Measurements from ENCODE around the gene MSH3.

The MSH3 gene

GRCh38 chr5:80852331-80853245, 198.1 kb downstream of the MSH3 start:
- FAIRE-seq: peak; percentile 64
- no peak for DNase-seq (ENCODE audit: insufficient read length)
- TF ChIP-seq POLR2AphosphoS5 (IDR thresholded peaks at IDR 0.05; ENCODE audit: low read depth, low read length) (no peak), TAF1 (IDR thresholded peaks at IDR 0.05; ENCODE audit: borderline replicate concordance, low read depth, low read length) (no peak), POLR2A (IDR thresholded peaks at IDR 0.05; ENCODE audit: low read depth, low read length) (no peak)

GRCh38 chr5:80853413-80853812, 199.0 kb downstream of the MSH3 start:
- FAIRE-seq (no peak), DNase-seq (ENCODE audit: insufficient read length) (no peak)
- no peak for TF ChIP-seq POLR2A (IDR thresholded peaks at IDR 0.05; ENCODE audit: low read depth, low read length)
- no peak for TF ChIP-seq TAF1 (IDR thresholded peaks at IDR 0.05; ENCODE audit: borderline replicate concordance, low read depth, low read length)
- TF ChIP-seq POLR2AphosphoS5 (IDR thresholded peaks at IDR 0.05; ENCODE audit: low read depth, low read length): no peak

- DNase-seq (ENCODE audit: insufficient read length) (no peak), FAIRE-seq (no peak)
- TF ChIP-seq TAF1 (IDR thresholded peaks at IDR 0.05; ENCODE audit: borderline replicate concordance, low read depth, low read length) (no peak), POLR2AphosphoS5 (IDR thresholded peaks at IDR 0.05; ENCODE audit: low read depth, low read length) (no peak), POLR2A (IDR thresholded peaks at IDR 0.05; ENCODE audit: low read depth, low read length) (no peak)
These were observed 200.1 kb downstream of the MSH3 start for GRCh38 chr5:80854583-80854982.

- no peak for TF ChIP-seq POLR2AphosphoS5 (IDR thresholded peaks at IDR 0.05; ENCODE audit: low read depth, low read length)
- TF ChIP-seq TAF1 (IDR thresholded peaks at IDR 0.05; ENCODE audit: borderline replicate concordance, low read depth, low read length): no peak
- TF ChIP-seq POLR2A (IDR thresholded peaks at IDR 0.05; ENCODE audit: low read depth, low read length): no peak
- no peak for DNase-seq (ENCODE audit: insufficient read length)
- no peak for FAIRE-seq
These were observed 206.6 kb downstream of the MSH3 start for GRCh38 chr5:80860924-80861613.

- FAIRE-seq: no peak
- TF ChIP-seq POLR2AphosphoS5 (IDR thresholded peaks at IDR 0.05; ENCODE audit: low read depth, low read length): no peak
- no peak for TF ChIP-seq TAF1 (IDR thresholded peaks at IDR 0.05; ENCODE audit: borderline replicate concordance, low read depth, low read length)
- TF ChIP-seq POLR2A (IDR thresholded peaks at IDR 0.05; ENCODE audit: low read depth, low read length): no peak
- DNase-seq (ENCODE audit: insufficient read length): no peak
These were observed 209.3 kb downstream of the MSH3 start for GRCh38 chr5:80863708-80864107.

- no peak for DNase-seq (ENCODE audit: insufficient read length)
- TF ChIP-seq POLR2AphosphoS5 (IDR thresholded peaks at IDR 0.05; ENCODE audit: low read depth, low read length): no peak
- TF ChIP-seq POLR2A (IDR thresholded peaks at IDR 0.05; ENCODE audit: low read depth, low read length): no peak
- TF ChIP-seq TAF1 (IDR thresholded peaks at IDR 0.05; ENCODE audit: borderline replicate concordance, low read depth, low read length): no peak
These were observed 209.7 kb downstream of the MSH3 start for GRCh38 chr5:80864109-80864508.

GRCh38 chr5:80864706-80865435, 210.4 kb downstream of the MSH3 start:
- DNase-seq (ENCODE audit: insufficient read length): no peak
- peak; percentile 54 for FAIRE-seq
- TF ChIP-seq TAF1 (IDR thresholded peaks at IDR 0.05; ENCODE audit: borderline replicate concordance, low read depth, low read length) (no peak), POLR2A (IDR thresholded peaks at IDR 0.05; ENCODE audit: low read depth, low read length) (no peak), POLR2AphosphoS5 (IDR thresholded peaks at IDR 0.05; ENCODE audit: low read depth, low read length) (no peak)

More at GRCh38 chr5:80864109-80864508, 209.7 kb downstream of the MSH3 start:
- peak; percentile 66 for FAIRE-seq

- no peak for DNase-seq (ENCODE audit: insufficient read length)
- TF ChIP-seq POLR2A (IDR thresholded peaks at IDR 0.05; ENCODE audit: low read depth, low read length) (no peak), POLR2AphosphoS5 (IDR thresholded peaks at IDR 0.05; ENCODE audit: low read depth, low read length) (no peak), TAF1 (IDR thresholded peaks at IDR 0.05; ENCODE audit: borderline replicate concordance, low read depth, low read length) (no peak)
- FAIRE-seq: no peak
These were observed 211.1 kb downstream of the MSH3 start for GRCh38 chr5:80865551-80865950.

GRCh38 chr5:80866371-80866770, 211.9 kb downstream of the MSH3 start:
- TF ChIP-seq POLR2AphosphoS5 (IDR thresholded peaks at IDR 0.05; ENCODE audit: low read depth, low read length) (no peak), TAF1 (IDR thresholded peaks at IDR 0.05; ENCODE audit: borderline replicate concordance, low read depth, low read length) (no peak), POLR2A (IDR thresholded peaks at IDR 0.05; ENCODE audit: low read depth, low read length) (no peak)

GRCh38 chr5:80867233-80867632, 212.8 kb downstream of the MSH3 start:
- FAIRE-seq: no peak
- DNase-seq (ENCODE audit: insufficient read length): no peak
- TF ChIP-seq POLR2A (IDR thresholded peaks at IDR 0.05; ENCODE audit: low read depth, low read length) (no peak), TAF1 (IDR thresholded peaks at IDR 0.05; ENCODE audit: borderline replicate concordance, low read depth, low read length) (no peak), POLR2AphosphoS5 (IDR thresholded peaks at IDR 0.05; ENCODE audit: low read depth, low read length) (no peak)

More at GRCh38 chr5:80866371-80866770, 211.9 kb downstream of the MSH3 start:
- DNase-seq (ENCODE audit: insufficient read length) (no peak), FAIRE-seq (peak; percentile 76)

- DNase-seq (ENCODE audit: insufficient read length) (no peak), FAIRE-seq (no peak)
- TF ChIP-seq POLR2AphosphoS5 (IDR thresholded peaks at IDR 0.05; ENCODE audit: low read depth, low read length) (no peak), POLR2A (IDR thresholded peaks at IDR 0.05; ENCODE audit: low read depth, low read length) (no peak), TAF1 (IDR thresholded peaks at IDR 0.05; ENCODE audit: borderline replicate concordance, low read depth, low read length) (no peak)
These were observed 216.0 kb downstream of the MSH3 start for GRCh38 chr5:80870442-80870841.
